NCI-H345 treated with DMSO at 0.1 percent for 48 hours (cell line): ENCODE results near the gene NIN.

Source experiments
- DNase-seq: peaks from one replicate; lab custom pipeline; 2025; ENCODE audit not compliant: unreplicated experiment; lab: John Stamatoyannopoulos, UW

The NIN gene

GRCh38 chr14:50837850-50838470 is 7.0 kb upstream of the NIN start:
- no peak for DNase-seq

- DNase-seq = no peak
Observed at GRCh38 chr14:50837271-50837670, 6.3 kb upstream of the NIN start.

- no peak for DNase-seq
Observed at GRCh38 chr14:50836515-50836914, 5.6 kb upstream of the NIN start.

GRCh38 chr14:50835280-50835679 is 4.3 kb upstream of the NIN start:
- DNase-seq = peak; percentile 17

GRCh38 chr14:50834802-50835276 is 3.9 kb upstream of the NIN start:
- DNase-seq = no peak

- DNase-seq = no peak
Observed at GRCh38 chr14:50832935-50833630, 2.1 kb upstream of the NIN start.

GRCh38 chr14:50831726-50832168 is 785 bp upstream of the NIN start:
- DNase-seq = no peak

GRCh38 chr14:50830044-50830931 is 674 bp downstream of the NIN start:
- peak; percentile 39 for DNase-seq

- peak; percentile 30 for DNase-seq
Observed at GRCh38 chr14:50829489-50830043, 1.4 kb downstream of the NIN start.

- no peak for DNase-seq
Observed at GRCh38 chr14:50828721-50829488, 2.1 kb downstream of the NIN start.

- DNase-seq = no peak
Observed at GRCh38 chr14:50826681-50827080, 4.3 kb downstream of the NIN start.

- no peak for DNase-seq
Observed at GRCh38 chr14:50825307-50825706, 5.7 kb downstream of the NIN start.

GRCh38 chr14:50823762-50824636 is 7.0 kb downstream of the NIN start:
- DNase-seq = no peak

- no peak for DNase-seq
Observed at GRCh38 chr14:50823051-50823761, 7.8 kb downstream of the NIN start.

- no peak for DNase-seq
Observed at GRCh38 chr14:50822501-50823042, 8.4 kb downstream of the NIN start.

- DNase-seq = no peak
Observed at GRCh38 chr14:50821510-50822464, 9.2 kb downstream of the NIN start.

GRCh38 chr14:50820786-50821509 is 10.0 kb downstream of the NIN start:
- DNase-seq = no peak
